DOHH2 (cell line): ENCODE results near the gene NAV2.

Experiments used
- H3F3A ChIP-seq: fragments of 200-600 bp; sonication (generic), shearing (Covaris generic); 2 replicates; pipeline ENCODE4 v1.6.0; 2016; ENCODE audit warnings: antibody characterized with exemption, mild to moderate bottlenecking; ENCODE audit not compliant: control insufficient read depth, insufficient read depth
- H3K27ac ChIP-seq: fragments of 200-600 bp; sonication (generic); 2 replicates; pipeline ENCODE4 v1.5.1; 2014; ENCODE audit warnings: low read depth, mild to moderate bottlenecking, low read length, moderate library complexity
- H3K27me3 ChIP-seq: fragments of 200-600 bp; sonication (generic); 2 replicates; pipeline ENCODE4 v1.6.1; 2014; ENCODE audit warnings: mild to moderate bottlenecking, low read length, mixed read lengths; ENCODE audit not compliant: control insufficient read depth
- H3K36me3 ChIP-seq: fragments of 200-600 bp; sonication (generic); 2 replicates; pipeline ENCODE4 v1.6.1; 2014; ENCODE audit warnings: mild to moderate bottlenecking, low read length, moderate library complexity, mixed read lengths; ENCODE audit not compliant: control insufficient read depth
- H3K4me1 ChIP-seq: fragments of 200-600 bp; sonication (generic); 2 replicates; pipeline ENCODE4 v1.6.1; 2014; ENCODE audit warnings: mild to moderate bottlenecking, low read length, mixed read lengths; ENCODE audit not compliant: control insufficient read depth
- H3K4me2 ChIP-seq: fragments of 200-600 bp; sonication (generic); 2 replicates; pipeline ENCODE4 v1.6.0; 2014; ENCODE audit warnings: mild to moderate bottlenecking, low read length, moderate library complexity
- H3K4me3 ChIP-seq: fragments of 200-600 bp; sonication (generic); 2 replicates; pipeline ENCODE4 v1.5.1; 2014; ENCODE audit warnings: mild to moderate bottlenecking, low read length, mixed read lengths
- H3K79me2 ChIP-seq: fragments of 200-600 bp; sonication (generic); 2 replicates; pipeline ENCODE4 v1.6.1; 2014; ENCODE audit warnings: mild to moderate bottlenecking, low read length, mixed read lengths; ENCODE audit not compliant: control insufficient read depth
- H3K9me2 ChIP-seq: fragments of 200-600 bp; sonication (generic); replicated peaks from 2 replicates; pipeline ENCODE4 v1.6.1; 2014; ENCODE audit warnings: mild to moderate bottlenecking, low read length, mixed read lengths; ENCODE audit not compliant: control insufficient read depth
- H3K9me3 ChIP-seq: fragments of 200-600 bp; sonication (generic); 2 replicates; pipeline ENCODE4 v1.6.1; 2014; ENCODE audit warnings: antibody characterized with exemption, low read length, mixed read lengths; ENCODE audit not compliant: control insufficient read depth, insufficient read depth
- H4K20me1 ChIP-seq: fragments of 200-600 bp; sonication (generic); 2 replicates; pipeline ENCODE4 v1.6.0; 2014; ENCODE audit warnings: low read depth, mild to moderate bottlenecking, antibody characterized with exemption, low read length, moderate library complexity; ENCODE audit not compliant: control insufficient read depth, insufficient read depth
- EZH2phosphoT487 ChIP-seq: fragments of 200-600 bp; sonication (generic); IDR thresholded peaks from 2 replicates; pipeline ENCODE4 v1.6.1; 2017; ENCODE audit warnings: borderline replicate concordance, mild to moderate bottlenecking, antibody characterized with exemption, low read length, moderate library complexity, mixed read lengths
- TF ChIP-seq, protein P1 (sequence below): fragments of 200-600 bp; sonication (generic); IDR thresholded peaks from one replicate; pipeline ENCODE4 v1.5.1; 2014; ENCODE audit warnings: antibody characterized with exemption, mild to moderate bottlenecking, low read depth, low read length; ENCODE audit not compliant: poor library complexity, severe bottlenecking

NAV2 gene

GRCh38 chr11:20160425-20161229, 448.0 kb downstream of the NAV2 start, which contains the start of gene DBX1:
Gene DBX1 (minus strand): TSS chr11:20160475. CDS start chr11:20160324, 151 bp downstream.
- Histone ChIP-seq H3K36me3 (no peaks in the 10 kb centered on the region), H3F3A (no peaks in the 10 kb centered on the region), H4K20me1 (no peaks in the 10 kb centered on the region), H3K27me3 (peaks cover 6% of the 10 kb centered on the region; the same call in 1 of the 2 replicates), H3K4me3 (no peak within 1 kb of the TSS), H3K9me3 (no peaks in the 10 kb centered on the region), H3K4me2 (no peak within 1 kb of the TSS), H3K4me1 (no peaks in the 10 kb centered on the region), H3K27ac (no peak within 1 kb of the TSS), H3K9me2 (no peaks in the 10 kb centered on the region), H3K79me2 (no peaks in the 10 kb centered on the region)
- no peak for TF ChIP-seq EZH2phosphoT487
- TF ChIP-seq, protein P1, sequence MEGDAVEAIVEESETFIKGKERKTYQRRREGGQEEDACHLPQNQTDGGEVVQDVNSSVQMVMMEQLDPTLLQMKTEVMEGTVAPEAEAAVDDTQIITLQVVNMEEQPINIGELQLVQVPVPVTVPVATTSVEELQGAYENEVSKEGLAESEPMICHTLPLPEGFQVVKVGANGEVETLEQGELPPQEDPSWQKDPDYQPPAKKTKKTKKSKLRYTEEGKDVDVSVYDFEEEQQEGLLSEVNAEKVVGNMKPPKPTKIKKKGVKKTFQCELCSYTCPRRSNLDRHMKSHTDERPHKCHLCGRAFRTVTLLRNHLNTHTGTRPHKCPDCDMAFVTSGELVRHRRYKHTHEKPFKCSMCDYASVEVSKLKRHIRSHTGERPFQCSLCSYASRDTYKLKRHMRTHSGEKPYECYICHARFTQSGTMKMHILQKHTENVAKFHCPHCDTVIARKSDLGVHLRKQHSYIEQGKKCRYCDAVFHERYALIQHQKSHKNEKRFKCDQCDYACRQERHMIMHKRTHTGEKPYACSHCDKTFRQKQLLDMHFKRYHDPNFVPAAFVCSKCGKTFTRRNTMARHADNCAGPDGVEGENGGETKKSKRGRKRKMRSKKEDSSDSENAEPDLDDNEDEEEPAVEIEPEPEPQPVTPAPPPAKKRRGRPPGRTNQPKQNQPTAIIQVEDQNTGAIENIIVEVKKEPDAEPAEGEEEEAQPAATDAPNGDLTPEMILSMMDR, result no peak

DNA sequence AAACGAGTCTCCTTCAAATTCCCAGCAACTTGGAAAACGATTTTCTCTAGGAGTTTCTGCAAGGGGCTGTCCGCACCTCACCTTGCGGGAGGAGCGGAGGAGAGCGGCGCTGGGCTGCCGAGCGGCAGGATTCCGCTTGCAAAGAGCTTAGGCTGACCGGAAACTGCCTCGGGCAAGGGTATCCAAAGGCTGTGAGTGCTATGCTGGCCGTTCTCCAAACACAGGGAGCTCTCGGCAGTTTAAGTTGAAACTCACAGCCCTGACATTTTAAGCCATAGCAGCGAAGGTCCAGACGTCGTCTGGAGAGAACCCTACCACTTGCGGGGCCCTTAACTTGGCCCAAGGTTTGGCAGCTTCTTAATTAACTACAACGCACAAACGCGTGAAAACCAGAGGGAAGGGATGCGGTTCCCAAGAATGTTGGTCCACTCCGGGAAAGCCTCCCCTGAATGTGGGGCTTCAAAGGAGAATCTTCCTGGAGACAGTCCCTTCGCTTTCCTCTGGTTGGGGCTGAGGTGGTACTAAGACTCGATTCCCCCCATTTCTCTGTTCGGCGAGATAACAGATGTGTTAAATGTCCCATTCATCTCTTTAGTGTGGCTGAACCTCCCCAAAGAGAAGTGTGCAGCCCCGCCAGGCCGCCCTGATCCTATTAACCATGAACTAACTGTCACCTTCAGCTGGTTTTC, 448.7 kb downstream of the NAV2 start:
- H3K27ac ChIP-seq, result no peak overlapping the region
- no peaks in the 10 kb centered on the region for H4K20me1 ChIP-seq
- H3K27me3 ChIP-seq, result peaks cover 6% of the 10 kb centered on the region; the same call in 1 of the 2 replicates
- H3K36me3 ChIP-seq, result no peaks in the 10 kb centered on the region
- no peaks in the 10 kb centered on the region for H3K79me2 ChIP-seq
- no peaks in the 10 kb centered on the region for H3F3A ChIP-seq
- TF ChIP-seq, protein P1, result no peak
- no peak for TF ChIP-seq EZH2phosphoT487
- no peaks in the 10 kb centered on the region for H3K9me2 ChIP-seq
- no peaks in the 10 kb centered on the region for H3K4me1 ChIP-seq
- H3K9me3 ChIP-seq, result no peaks in the 10 kb centered on the region
- H3K4me3 ChIP-seq, result no peak overlapping the region
- H3K4me2 ChIP-seq, result no peak overlapping the region

DNA sequence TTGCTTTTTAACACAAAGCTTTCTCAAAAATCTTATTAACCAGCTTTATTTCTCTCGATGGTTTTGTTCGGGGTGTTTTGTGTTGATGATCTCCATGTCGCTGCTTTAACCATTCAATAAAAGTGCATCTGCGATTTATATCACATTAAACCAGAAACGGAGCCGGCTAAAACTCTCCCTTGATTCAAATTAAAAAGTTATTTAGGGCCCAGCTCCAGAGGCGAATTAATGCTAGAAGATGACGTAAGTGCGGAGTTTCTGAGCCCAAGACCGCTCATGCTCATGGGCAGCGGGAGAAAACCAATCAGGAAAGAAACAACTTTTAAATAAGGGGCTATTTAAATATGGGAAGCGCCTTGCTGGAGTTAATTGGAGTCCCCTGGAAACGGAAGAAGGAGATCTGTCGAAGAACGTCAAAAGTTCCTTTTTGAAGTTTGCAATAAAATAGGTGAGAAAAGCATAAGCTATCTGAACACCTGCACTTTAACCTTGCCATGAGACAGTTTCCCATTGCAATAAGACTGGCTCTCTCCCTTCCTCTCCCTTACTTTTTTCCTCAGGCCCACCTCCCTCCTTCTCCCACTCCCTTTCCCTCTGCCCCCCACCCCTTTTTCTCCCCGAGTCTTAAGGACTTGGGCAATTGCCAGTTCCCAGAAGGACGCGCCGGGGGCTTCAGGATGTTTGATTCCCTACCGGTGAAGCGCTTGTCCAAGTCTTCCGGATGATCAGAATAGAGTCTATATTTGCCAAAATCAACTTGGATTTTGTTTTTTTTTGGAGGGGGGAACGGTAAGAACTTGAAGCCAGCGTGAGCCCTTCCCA, 449.5 kb downstream of the NAV2 start:
- H3K36me3 ChIP-seq, result no peaks in the 10 kb centered on the region
- no peak overlapping the region for H3K27ac ChIP-seq
- no peak overlapping the region for H3K4me3 ChIP-seq
- H4K20me1 ChIP-seq, result no peaks in the 10 kb centered on the region
- no peak for TF ChIP-seq EZH2phosphoT487
- TF ChIP-seq, protein P1, result no peak
- H3K4me2 ChIP-seq, result no peak overlapping the region
- H3F3A ChIP-seq, result no peaks in the 10 kb centered on the region
- H3K4me1 ChIP-seq, result no peaks in the 10 kb centered on the region
- no peaks in the 10 kb centered on the region for H3K9me3 ChIP-seq
- H3K79me2 ChIP-seq, result no peaks in the 10 kb centered on the region
- no peaks in the 10 kb centered on the region for H3K9me2 ChIP-seq
- peaks cover 4% of the 10 kb centered on the region; the same call in 1 of the 2 replicates for H3K27me3 ChIP-seq
